ENCODE measurements around the gene PRKCA. TPM values are rescaled to one million over a fixed set of nuclear protein-coding genes. Genes with fewer than 3 reads are reported as not detected.

Gene PRKCA
- total and polyA plus RNA-seq, 9 of the 15 experiments (the other 6 are each of a cell fraction or from before 2014, with no cell fraction given) = 3.2 to 33.0 (median 17.8) TPM

- H3K4me1 ChIP-seq (replicated peaks in 1 of 2; ENCODE audit: control insufficient read depth in 2 of 2, insufficient read depth in 2 of 2, low read length in 2 of 2) = peaks cover 4 to 11% of the 10 kb centered on the region in 2 experiments; a peak in 3 of 5 replicates
- H3K27me3 ChIP-seq (ENCODE audit: control insufficient read depth in 2 of 2, insufficient read depth in 2 of 2, low read length in 2 of 2) = no peaks in the 10 kb centered on the region
- no peak overlapping the region for H2AFZ ChIP-seq (ENCODE audit: low read depth, low read length)
- H4K20me1 ChIP-seq (replicated peaks; ENCODE audit: control insufficient read depth, insufficient read depth, low read length) = no peaks in the 10 kb centered on the region
- no peak for ATAC-seq
- in situ Hi-C loops (cut with MboI) (no loop called here), intact Hi-C loops (cut with micrococcal nuclease) (no loop called here)
- H3K4me2 ChIP-seq (ENCODE audit: insufficient read depth, low read length) = no peak overlapping the region
- WGBS (ENCODE audit: insufficient coverage, low coverage, missing lambda C conversion rate) = 94% methylated on average over 2 of the region's 2 CpGs
- no peak overlapping the region for H3K9ac ChIP-seq (ENCODE audit: insufficient read depth in 1 of 2, low read depth in 2 of 2, low read length in 2 of 2)
- no peak overlapping the region for H3K27ac ChIP-seq (ENCODE audit: extremely low read depth, low read depth, low read length)
- H3K9me3 ChIP-seq (replicated peaks; ENCODE audit: control insufficient read depth, insufficient read depth, low read depth, low read length) = no peaks in the 10 kb centered on the region
- no peaks in the 10 kb centered on the region; the same call in none of the 3 replicates for H3K79me2 ChIP-seq (ENCODE audit: control insufficient read depth, insufficient read depth, low read length)
- ChIA-PET CTCF (ENCODE audit: low intra/inter-chr PET ratio) (no interaction called here), POLR2A (interaction anchor here (1.0 kb wide), 1 partner anchor 100 kb away, joined by 3 read pairs; no protein-coding TSS in a partner anchor)
- H3K36me3 ChIP-seq (ENCODE audit: control insufficient read depth, insufficient read depth, low read length) = no peaks in the 10 kb centered on the region; the same call in 2 of the 3 replicates
- DNase-seq (ENCODE audit: extremely low read depth in 1 of 4, low spot score in 3 of 4) = no peak
- FAIRE-seq = no peak
- H3K9me1 ChIP-seq (ENCODE audit: control insufficient read depth, insufficient read depth, low read length) = no peaks in the 10 kb centered on the region
- H3K4me3 ChIP-seq = no peak overlapping the region
- no TSS peak for BruUV-seq (replicated peaks)
- TF ChIP-seq NFRKB (IDR thresholded peaks at IDR 0.05; ENCODE audit: low read depth) (no peak), KHSRP (IDR thresholded peaks at IDR 0.05) (no peak), SP2 (IDR thresholded peaks at IDR 0.05; ENCODE audit: extremely low read depth, low read depth, low read length, poor library complexity, severe bottlenecking) (no peak), ZNF263 (CRISPR knock-in tag; IDR thresholded peaks at IDR 0.05; ENCODE audit: borderline replicate concordance) (no peak), KAT8 (IDR thresholded peaks at IDR 0.05; ENCODE audit: low read depth) (no peak), ZBTB49 (CRISPR knock-in tag; IDR thresholded peaks at IDR 0.05; ENCODE audit: borderline replicate concordance) (no peak), AFF1 (IDR thresholded peaks at IDR 0.05; ENCODE audit: low read depth in 1 of 2, partially characterized antibody in 2 of 2) (no peak), TAF9B (IDR thresholded peaks at IDR 0.05; ENCODE audit: partially characterized antibody) (no peak), TCFL5 (CRISPR knock-in tag; conservative IDR thresholded peaks at IDR 0.05) (no peak), GABPA (tag; conservative IDR thresholded peaks at IDR 0.05; ENCODE audit: low read depth) (no peak), ESRRB (CRISPR knock-in tag; IDR thresholded peaks at IDR 0.05; ENCODE audit: borderline replicate concordance) (no peak), ZNF431 (CRISPR knock-in tag; IDR thresholded peaks at IDR 0.05) (no peak), ZC3H11A (IDR thresholded peaks at IDR 0.05; ENCODE audit: low read depth, low read length) (no peak), TRIM25 (IDR thresholded peaks at IDR 0.05; ENCODE audit: borderline replicate concordance) (no peak), PHF20 (IDR thresholded peaks at IDR 0.05; ENCODE audit: partially characterized antibody) (no peak)
Measured at GRCh38 chr17:66446419-66446818, 144.0 kb downstream of the PRKCA start.

Measured in K562 (cell line).